Measurements from ENCODE around the gene CACNA1C.

Gene CACNA1C

DNA sequence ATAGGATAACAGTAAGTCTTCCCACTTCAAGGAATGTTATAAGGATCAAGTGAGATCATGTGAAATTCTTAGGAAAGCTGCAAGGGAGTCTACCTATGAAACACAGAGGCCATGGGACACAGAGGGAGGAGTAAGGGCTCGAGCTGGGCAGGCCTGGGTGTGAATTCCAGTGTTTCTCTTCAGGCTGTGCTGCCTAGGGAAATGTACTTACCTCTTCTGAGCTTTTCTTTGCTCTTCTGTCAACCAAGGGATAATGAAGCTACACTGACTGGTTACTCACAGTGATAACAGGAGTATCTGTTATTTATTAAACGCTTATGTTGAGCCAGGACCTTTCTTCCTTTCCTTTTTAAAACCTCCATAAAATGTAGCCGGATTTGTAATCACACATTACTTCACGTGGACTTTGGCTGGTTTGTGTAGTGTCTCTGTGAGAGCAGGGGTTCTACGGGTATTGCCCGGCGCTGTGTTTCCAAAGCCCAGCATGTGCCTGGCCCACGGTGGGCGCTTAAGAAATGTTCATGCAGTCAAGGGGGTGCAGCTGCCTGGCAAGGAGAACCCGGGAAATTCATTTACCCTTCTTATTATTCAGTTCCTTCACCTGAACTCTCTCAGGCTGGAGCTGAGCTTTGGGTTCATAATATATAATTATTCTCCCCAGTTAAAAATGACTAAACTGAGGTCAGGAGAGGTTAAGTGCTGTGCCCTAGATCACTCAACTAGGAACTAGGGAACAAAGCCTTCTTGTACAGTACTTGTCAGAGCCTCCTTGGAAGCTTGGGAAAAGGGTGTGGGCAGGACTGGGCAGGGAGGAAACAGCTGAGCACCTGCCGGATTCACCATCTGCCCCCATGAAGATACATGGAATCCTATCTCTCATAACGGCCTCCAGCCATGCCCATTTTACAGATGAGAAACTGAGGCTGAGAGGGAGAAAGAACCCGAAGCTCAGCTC is 214.2 kb downstream of the CACNA1C start:
- Histone ChIP-seq H3K4me2 (no peak overlapping the region), H3K36me3 (ENCODE audit: insufficient read depth) (no peaks in the 10 kb centered on the region), H3K4me1 (ENCODE audit: low read depth, poor library complexity, severe bottlenecking) (no peaks in the 10 kb centered on the region), H3K4me3 (IDR thresholded peaks at IDR 0.05; ENCODE audit: insufficient read depth, low read depth, low read length) (no peak overlapping the region), H4K20me1 (ENCODE audit: insufficient read depth) (no peaks in the 10 kb centered on the region), H3K27ac (no peak overlapping the region), H3K9ac (no peak overlapping the region), H2AFZ (ENCODE audit: low read depth) (no peak overlapping the region), H3K27me3 (ENCODE audit: insufficient read depth, low read depth) (no peaks in the 10 kb centered on the region), H3K79me2 (ENCODE audit: insufficient read depth, low read depth) (no peaks in the 10 kb centered on the region)
- TF ChIP-seq, protein P1, sequence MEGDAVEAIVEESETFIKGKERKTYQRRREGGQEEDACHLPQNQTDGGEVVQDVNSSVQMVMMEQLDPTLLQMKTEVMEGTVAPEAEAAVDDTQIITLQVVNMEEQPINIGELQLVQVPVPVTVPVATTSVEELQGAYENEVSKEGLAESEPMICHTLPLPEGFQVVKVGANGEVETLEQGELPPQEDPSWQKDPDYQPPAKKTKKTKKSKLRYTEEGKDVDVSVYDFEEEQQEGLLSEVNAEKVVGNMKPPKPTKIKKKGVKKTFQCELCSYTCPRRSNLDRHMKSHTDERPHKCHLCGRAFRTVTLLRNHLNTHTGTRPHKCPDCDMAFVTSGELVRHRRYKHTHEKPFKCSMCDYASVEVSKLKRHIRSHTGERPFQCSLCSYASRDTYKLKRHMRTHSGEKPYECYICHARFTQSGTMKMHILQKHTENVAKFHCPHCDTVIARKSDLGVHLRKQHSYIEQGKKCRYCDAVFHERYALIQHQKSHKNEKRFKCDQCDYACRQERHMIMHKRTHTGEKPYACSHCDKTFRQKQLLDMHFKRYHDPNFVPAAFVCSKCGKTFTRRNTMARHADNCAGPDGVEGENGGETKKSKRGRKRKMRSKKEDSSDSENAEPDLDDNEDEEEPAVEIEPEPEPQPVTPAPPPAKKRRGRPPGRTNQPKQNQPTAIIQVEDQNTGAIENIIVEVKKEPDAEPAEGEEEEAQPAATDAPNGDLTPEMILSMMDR (conservative IDR thresholded peaks at IDR 0.05; ENCODE audit: low read depth, low read length), result no peak

DNA sequence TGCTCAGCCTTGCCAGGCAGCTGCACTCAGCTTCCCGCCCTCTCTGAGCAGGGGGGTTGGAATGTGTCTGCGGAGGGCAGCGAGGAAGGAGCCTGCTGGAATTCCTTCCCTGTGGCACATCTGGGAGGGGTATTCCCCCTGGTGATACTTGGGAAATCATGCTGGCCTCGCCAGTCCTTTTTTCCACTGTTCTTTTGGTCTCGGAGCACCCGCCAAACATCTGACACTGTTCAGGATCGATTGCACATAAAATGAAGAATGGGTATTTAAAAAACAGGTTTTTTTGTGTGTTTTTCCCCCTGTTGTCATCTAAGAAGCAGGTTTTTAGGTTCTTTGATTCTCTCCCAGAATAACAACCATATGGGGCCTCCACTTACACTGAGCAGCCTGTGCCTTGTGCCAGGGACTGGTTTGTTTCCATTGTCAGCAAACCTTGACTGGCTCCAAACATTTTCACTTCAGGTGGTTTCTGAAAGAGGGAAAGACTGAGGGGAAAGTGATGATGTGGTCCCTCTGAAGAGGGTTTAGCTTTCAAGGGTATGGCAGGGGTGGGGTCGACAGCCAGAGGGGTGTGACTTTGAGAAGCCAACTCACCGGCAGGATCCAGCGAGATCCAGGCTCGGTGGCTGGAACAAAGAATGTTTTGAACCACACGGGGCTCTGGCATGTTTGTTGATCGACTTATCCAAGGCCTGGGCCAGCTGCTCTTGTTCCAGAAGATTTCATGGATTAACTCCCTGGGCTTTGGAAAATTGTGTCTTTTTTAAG is 215.1 kb downstream of the CACNA1C start:
- Histone ChIP-seq H3K36me3 (ENCODE audit: insufficient read depth) (no peaks in the 10 kb centered on the region), H2AFZ (ENCODE audit: low read depth) (no peak overlapping the region), H3K4me3 (IDR thresholded peaks at IDR 0.05; ENCODE audit: insufficient read depth, low read depth, low read length) (no peak overlapping the region), H3K9ac (no peak overlapping the region), H3K4me1 (ENCODE audit: low read depth, poor library complexity, severe bottlenecking) (no peaks in the 10 kb centered on the region), H4K20me1 (ENCODE audit: insufficient read depth) (no peaks in the 10 kb centered on the region), H3K27ac (no peak overlapping the region), H3K4me2 (no peak overlapping the region), H3K79me2 (ENCODE audit: insufficient read depth, low read depth) (no peaks in the 10 kb centered on the region), H3K27me3 (ENCODE audit: insufficient read depth, low read depth) (no peaks in the 10 kb centered on the region)
- TF ChIP-seq, protein P1 (conservative IDR thresholded peaks at IDR 0.05; ENCODE audit: low read depth, low read length), result no peak

DNA sequence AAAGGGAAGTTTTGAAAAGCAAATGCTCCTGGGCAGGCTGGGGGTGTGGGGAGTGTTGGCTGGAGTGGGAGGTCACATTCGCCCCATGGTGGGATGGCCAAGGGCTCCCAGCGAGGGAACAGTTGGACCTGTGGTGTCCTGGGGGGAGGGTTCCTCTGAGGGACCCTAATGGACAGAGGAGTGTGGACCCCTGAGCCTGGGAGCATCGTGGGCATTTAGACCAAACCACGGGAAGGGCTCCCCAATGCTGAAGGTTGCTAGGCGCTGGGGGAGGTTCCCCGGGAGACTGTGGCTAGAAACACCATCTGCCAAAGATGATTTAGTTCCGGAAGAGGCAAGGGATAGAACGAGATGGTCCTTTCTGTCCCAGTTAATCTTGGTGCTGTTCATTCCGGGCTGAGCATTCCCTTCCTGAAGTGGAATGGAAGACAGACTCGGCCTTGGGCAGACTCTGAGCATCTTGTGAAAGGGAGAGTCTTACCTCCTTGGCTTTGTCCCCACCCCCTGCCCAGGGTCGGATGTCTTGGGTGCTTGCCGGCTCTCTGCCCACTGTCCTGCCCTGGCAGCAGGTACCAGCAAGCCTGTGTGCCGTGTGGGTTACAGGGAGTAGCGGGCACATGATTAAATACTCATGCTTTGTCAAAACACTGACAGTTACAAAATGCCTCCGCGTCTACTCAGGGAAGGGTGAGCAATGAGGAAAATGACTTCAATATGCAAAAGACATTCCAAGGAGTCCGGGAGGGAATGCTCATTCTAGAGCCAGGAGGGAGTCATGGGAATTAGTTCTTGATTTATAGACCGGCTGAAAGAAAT is 215.9 kb downstream of the CACNA1C start:
- no peak overlapping the region for H3K4me2 ChIP-seq
- H3K79me2 ChIP-seq (ENCODE audit: insufficient read depth, low read depth), result no peaks in the 10 kb centered on the region
- H2AFZ ChIP-seq (ENCODE audit: low read depth), result no peak overlapping the region
- H3K36me3 ChIP-seq (ENCODE audit: insufficient read depth), result no peaks in the 10 kb centered on the region
- no peaks in the 10 kb centered on the region for H3K27me3 ChIP-seq (ENCODE audit: insufficient read depth, low read depth)
- H3K27ac ChIP-seq, result no peak overlapping the region
- no peak overlapping the region for H3K9ac ChIP-seq
- no peaks in the 10 kb centered on the region for H4K20me1 ChIP-seq (ENCODE audit: insufficient read depth)
- TF ChIP-seq, protein P1 (conservative IDR thresholded peaks at IDR 0.05; ENCODE audit: low read depth, low read length), result no peak
- no peak overlapping the region for H3K4me3 ChIP-seq (IDR thresholded peaks at IDR 0.05; ENCODE audit: insufficient read depth, low read depth, low read length)
- no peaks in the 10 kb centered on the region for H3K4me1 ChIP-seq (ENCODE audit: low read depth, poor library complexity, severe bottlenecking)

DNA sequence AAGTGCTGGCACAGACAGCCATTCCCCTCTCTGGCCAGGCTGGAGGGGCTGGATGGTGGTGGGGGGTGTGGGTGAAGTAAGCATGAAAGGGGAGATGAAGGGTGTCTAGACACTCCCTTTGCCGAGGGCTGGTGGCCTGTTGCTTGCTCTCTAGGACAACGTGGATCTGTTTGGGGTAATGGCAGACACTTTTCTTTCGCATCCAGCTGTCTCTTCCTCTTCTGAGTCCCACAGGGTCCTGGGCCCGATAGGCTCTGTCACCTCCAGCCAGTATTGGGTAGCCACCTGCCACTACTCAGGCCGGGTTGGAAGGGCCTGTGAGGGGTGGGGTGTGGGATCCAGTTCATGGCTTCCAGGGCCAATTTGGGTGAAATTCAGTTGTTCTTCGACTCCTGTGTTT is 218.1 kb downstream of the CACNA1C start:
- H3K27ac ChIP-seq, result no peak overlapping the region
- no peak overlapping the region for H3K4me2 ChIP-seq
- H2AFZ ChIP-seq (ENCODE audit: low read depth), result no peak overlapping the region
- no peaks in the 10 kb centered on the region for H4K20me1 ChIP-seq (ENCODE audit: insufficient read depth)
- H3K79me2 ChIP-seq (ENCODE audit: insufficient read depth, low read depth), result no peaks in the 10 kb centered on the region
- H3K27me3 ChIP-seq (ENCODE audit: insufficient read depth, low read depth), result no peaks in the 10 kb centered on the region
- H3K4me1 ChIP-seq (ENCODE audit: low read depth, poor library complexity, severe bottlenecking), result no peaks in the 10 kb centered on the region
- H3K9ac ChIP-seq, result no peak overlapping the region
- no peaks in the 10 kb centered on the region for H3K36me3 ChIP-seq (ENCODE audit: insufficient read depth)
- TF ChIP-seq, protein P1 (conservative IDR thresholded peaks at IDR 0.05; ENCODE audit: low read depth, low read length), result no peak
- H3K4me3 ChIP-seq (IDR thresholded peaks at IDR 0.05; ENCODE audit: insufficient read depth, low read depth, low read length), result no peak overlapping the region
